Coronary artery (tissue), 2 donors: ENCODE measurements around the gene CLDN24.
"Not testable (repeated sequence)": the region's sequence is repeated elsewhere in the genome, so short reads cannot be mapped to it uniquely, and the experiment has no call there.

Source experiments
- DNase-seq: peaks from one replicate; pipeline ENCODE4 v3.0.0-alpha.2; 2017; ENCODE audit warnings: low spot score
- H3K27ac ChIP-seq, 2 donors: fragments of 200-600 bp; sonication (generic); one replicate each; pipeline ENCODE4 v1.5.1; 2016 to 2019
- H3K4me3 ChIP-seq: fragments of 200-600 bp; sonication (generic); 2 replicates; pipeline ENCODE4 v1.5.1; 2016; ENCODE audit warnings: mild to moderate bottlenecking, moderate library complexity
- TF ChIP-seq, protein P1 (sequence below): fragments of 200-600 bp; sonication (generic); IDR thresholded peaks from one replicate; pipeline ENCODE4 v1.5.1; 2019; ENCODE audit warnings: antibody characterized with exemption

The CLDN24 gene

GRCh38 chr4:183329954-183330742 is 7.9 kb upstream of the CLDN24 start:
- TF ChIP-seq, protein P1, sequence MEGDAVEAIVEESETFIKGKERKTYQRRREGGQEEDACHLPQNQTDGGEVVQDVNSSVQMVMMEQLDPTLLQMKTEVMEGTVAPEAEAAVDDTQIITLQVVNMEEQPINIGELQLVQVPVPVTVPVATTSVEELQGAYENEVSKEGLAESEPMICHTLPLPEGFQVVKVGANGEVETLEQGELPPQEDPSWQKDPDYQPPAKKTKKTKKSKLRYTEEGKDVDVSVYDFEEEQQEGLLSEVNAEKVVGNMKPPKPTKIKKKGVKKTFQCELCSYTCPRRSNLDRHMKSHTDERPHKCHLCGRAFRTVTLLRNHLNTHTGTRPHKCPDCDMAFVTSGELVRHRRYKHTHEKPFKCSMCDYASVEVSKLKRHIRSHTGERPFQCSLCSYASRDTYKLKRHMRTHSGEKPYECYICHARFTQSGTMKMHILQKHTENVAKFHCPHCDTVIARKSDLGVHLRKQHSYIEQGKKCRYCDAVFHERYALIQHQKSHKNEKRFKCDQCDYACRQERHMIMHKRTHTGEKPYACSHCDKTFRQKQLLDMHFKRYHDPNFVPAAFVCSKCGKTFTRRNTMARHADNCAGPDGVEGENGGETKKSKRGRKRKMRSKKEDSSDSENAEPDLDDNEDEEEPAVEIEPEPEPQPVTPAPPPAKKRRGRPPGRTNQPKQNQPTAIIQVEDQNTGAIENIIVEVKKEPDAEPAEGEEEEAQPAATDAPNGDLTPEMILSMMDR, result no peak
- H3K27ac ChIP-seq, result no peak overlapping the region

DNA sequence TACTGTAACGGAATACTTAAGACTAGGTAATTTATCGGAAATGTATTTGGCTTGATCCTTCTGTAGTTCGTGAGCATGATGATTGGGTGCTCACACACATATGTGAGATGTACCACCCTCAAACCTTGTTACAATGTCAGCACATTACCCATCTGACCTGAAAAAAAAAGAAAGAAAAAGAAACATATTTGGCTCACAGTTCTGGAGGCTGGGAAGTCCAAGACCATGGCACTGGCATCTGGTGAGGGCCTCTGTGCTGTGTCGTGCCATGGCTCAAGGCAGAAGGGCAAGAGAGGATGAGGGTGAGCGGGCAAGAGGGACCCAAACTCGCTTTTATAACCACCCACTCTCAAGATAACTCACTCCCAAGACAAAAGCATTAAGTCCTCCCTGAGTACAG is 7.0 kb upstream of the CLDN24 start:
- TF ChIP-seq, protein P1, result no peak
- Histone ChIP-seq H3K27ac (no peak overlapping the region), H3K4me3 (no peak overlapping the region)
- no peak for DNase-seq

More at GRCh38 chr4:183329954-183330742, 7.9 kb upstream of the CLDN24 start:
- DNase-seq, result no peak
- no peak overlapping the region for H3K4me3 ChIP-seq

- Histone ChIP-seq H3K27ac (no peak overlapping the region), H3K4me3 (no peak overlapping the region)
- TF ChIP-seq, protein P1, result no peak
- no peak for DNase-seq
These were observed 6.6 kb upstream of the CLDN24 start for GRCh38 chr4:183328832-183329231.

GRCh38 chr4:183327827-183328226 is 5.6 kb upstream of the CLDN24 start:
- TF ChIP-seq, protein P1, result no peak
- Histone ChIP-seq H3K27ac (no peak overlapping the region), H3K4me3 (no peak overlapping the region)
- DNase-seq, result no peak

- DNase-seq, result no peak
- Histone ChIP-seq H3K27ac (no peak overlapping the region), H3K4me3 (no peak overlapping the region)
- TF ChIP-seq, protein P1, result no peak
These were observed 4.6 kb upstream of the CLDN24 start for GRCh38 chr4:183326853-183327252.

DNA sequence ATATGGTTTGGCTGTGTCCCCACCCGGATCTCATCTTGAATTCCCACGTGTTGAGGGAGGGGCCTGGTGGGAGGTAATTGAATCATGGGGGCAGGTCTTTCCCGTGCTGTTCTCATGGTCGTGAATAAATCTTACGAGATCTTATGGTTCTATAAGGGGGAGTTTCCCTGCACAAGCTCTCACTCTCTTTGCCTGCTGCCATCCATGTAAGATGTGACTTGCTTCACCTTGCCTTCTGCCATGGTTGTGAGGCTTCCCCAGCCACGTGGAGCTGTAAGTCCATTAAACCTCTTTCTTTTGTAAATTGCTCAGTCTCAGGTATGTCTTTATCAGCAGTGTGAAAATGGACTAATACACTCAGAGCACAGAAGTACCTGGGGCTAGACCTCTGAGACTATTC is 4.2 kb upstream of the CLDN24 start:
- H3K27ac ChIP-seq, H3K4me3 ChIP-seq, DNase-seq: not testable (repeated sequence)

- TF ChIP-seq, protein P1, result no peak
- H3K27ac ChIP-seq, result no peak overlapping the region
- no peak overlapping the region for H3K4me3 ChIP-seq
- no peak for DNase-seq
These were observed 2.4 kb upstream of the CLDN24 start for GRCh38 chr4:183324619-183325018.

DNA sequence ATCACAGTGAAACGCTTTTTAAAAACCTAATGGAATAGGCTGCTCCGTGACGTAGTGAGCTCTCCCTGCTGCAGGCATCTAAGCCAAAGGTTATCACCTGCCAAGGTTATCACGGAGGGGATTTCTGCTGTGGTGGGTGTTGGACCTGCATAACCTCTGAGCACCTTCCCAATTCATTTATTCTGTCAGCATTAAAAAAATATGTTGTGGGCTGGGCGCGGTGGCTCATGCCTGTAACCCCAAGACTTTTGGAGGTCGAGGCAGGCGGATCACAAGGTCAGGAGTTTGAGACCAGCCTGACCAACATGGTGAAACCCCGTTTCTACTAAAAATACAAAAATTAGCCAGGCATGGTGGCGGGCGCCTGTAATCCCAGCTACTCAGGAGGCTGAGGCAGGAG is 1.8 kb upstream of the CLDN24 start:
- not testable (repeated sequence) for H3K4me3 ChIP-seq, DNase-seq, H3K27ac ChIP-seq
